Vagina (tissue), 2 donors: ENCODE measurements around the gene HSPA9.

Experiments
- CTCF ChIP-seq, 3 experiments: fragments of 450-650 bp in 2 of 3; fragments of 200-600 bp in 1 of 3; sonication (generic) in 1 of 3; IDR thresholded peaks; one replicate each; pipeline ENCODE4 v1.5.1; 2017 to 2019; ENCODE audit warnings: antibody characterized with exemption in 3 of 3, mild to moderate bottlenecking in 2 of 3, moderate library complexity in 2 of 3
- POLR2A ChIP-seq, 2 donors: fragments of 450-650 bp; IDR thresholded peaks; one replicate each; pipeline ENCODE4 v1.6.1; 2017; ENCODE audit warnings: antibody characterized with exemption in 2 of 2, mild to moderate bottlenecking in 2 of 2, moderate library complexity in 2 of 2
- POLR2AphosphoS5 ChIP-seq, 2 donors: sonication (generic); formaldehyde crosslinking; IDR thresholded peaks; one replicate each; pipeline ENCODE4 v1.9.0; 2017; ENCODE audit warnings: antibody characterized with exemption in 2 of 2, mild to moderate bottlenecking in 2 of 2, low read depth in 1 of 2; ENCODE audit not compliant: insufficient read depth in 1 of 2

DNA sequence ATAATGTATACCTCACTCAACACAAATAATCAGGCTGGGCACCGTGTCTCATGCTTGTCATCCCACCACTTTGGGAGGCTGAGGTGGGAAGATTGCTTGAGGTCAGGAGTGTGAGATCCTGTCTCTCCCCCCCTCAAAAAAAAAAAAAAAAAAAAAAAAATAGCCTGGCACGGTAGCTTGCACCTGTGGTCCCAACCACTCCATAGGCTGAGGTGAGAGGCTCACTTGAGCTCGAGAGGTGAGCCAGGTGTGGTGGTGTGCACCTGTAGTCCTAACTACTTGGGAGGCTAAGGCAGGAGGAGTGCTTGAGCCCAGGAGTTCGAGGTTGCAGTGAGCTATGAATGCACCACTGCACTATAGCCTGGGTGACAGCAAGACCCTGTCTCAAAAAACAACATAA lies 22.5 kb downstream of the HSPA9 start:
- no peak for TF ChIP-seq CTCF (IDR thresholded peaks at IDR 0.05)
- TF ChIP-seq POLR2AphosphoS5 (IDR thresholded peaks at IDR 0.05; ENCODE audit: insufficient read depth in 1 of 2, low read depth in 1 of 2), result no peak
- no peak for TF ChIP-seq POLR2A (IDR thresholded peaks at IDR 0.05)
